ENCODE results near the gene PARD3B. TPM values are rescaled to one million over a fixed set of nuclear protein-coding genes. Genes with fewer than 3 reads are reported as not detected.

PARD3B gene
- total RNA-seq, 1 donor from 2014 or later = 18.4 TPM

- Mint-ChIP-seq H3K4me3 (no peak overlapping the region), H3K27ac (ENCODE audit: unreplicated experiment) (no peak overlapping the region), H3K27me3 (ENCODE audit: low read depth) (no peaks in the 10 kb centered on the region), H3K4me1 (peaks cover 2% of the 10 kb centered on the region), H3K9me3 (peaks cover 3% of the 10 kb centered on the region), H3K36me3 (ENCODE audit: low read depth) (no peaks in the 10 kb centered on the region)
- DNase-seq (ENCODE audit: low read depth, low spot score) = no peak
- no peak for TF ChIP-seq CTCF (conservative IDR thresholded peaks at IDR 0.05)
Observed at GRCh38 chr2:205091411-205091810, 546.1 kb downstream of the PARD3B start.

- Mint-ChIP-seq H3K4me1 (no peaks in the 10 kb centered on the region), H3K36me3 (ENCODE audit: low read depth) (no peaks in the 10 kb centered on the region), H3K27ac (ENCODE audit: unreplicated experiment) (no peak overlapping the region), H3K27me3 (ENCODE audit: low read depth) (no peaks in the 10 kb centered on the region), H3K9me3 (peaks cover 3% of the 10 kb centered on the region), H3K4me3 (no peak overlapping the region)
- TF ChIP-seq CTCF (conservative IDR thresholded peaks at IDR 0.05) = no peak
- DNase-seq (ENCODE audit: low read depth, low spot score) = no peak
Observed at GRCh38 chr2:205094031-205094430, 548.8 kb downstream of the PARD3B start.

- no peak for DNase-seq (ENCODE audit: low read depth, low spot score)
- Mint-ChIP-seq H3K9me3 (peaks cover 3% of the 10 kb centered on the region), H3K27ac (ENCODE audit: unreplicated experiment) (no peak overlapping the region), H3K27me3 (ENCODE audit: low read depth) (no peaks in the 10 kb centered on the region), H3K4me3 (no peak overlapping the region), H3K36me3 (ENCODE audit: low read depth) (peaks cover 2% of the 10 kb centered on the region), H3K4me1 (no peaks in the 10 kb centered on the region)
- TF ChIP-seq CTCF (conservative IDR thresholded peaks at IDR 0.05) = no peak
Observed at GRCh38 chr2:205103699-205104098, 558.4 kb downstream of the PARD3B start.

GRCh38 chr2:205107810-205108209, 562.5 kb downstream of the PARD3B start:
- DNase-seq (ENCODE audit: low read depth, low spot score) = no peak
- Mint-ChIP-seq H3K27me3 (ENCODE audit: low read depth) (no peaks in the 10 kb centered on the region), H3K4me3 (no peak overlapping the region), H3K36me3 (ENCODE audit: low read depth) (peaks cover 2% of the 10 kb centered on the region), H3K9me3 (no peaks in the 10 kb centered on the region), H3K27ac (ENCODE audit: unreplicated experiment) (peak overlapping the region; percentile 23), H3K4me1 (no peaks in the 10 kb centered on the region)
- no peak for TF ChIP-seq CTCF (conservative IDR thresholded peaks at IDR 0.05)

- Mint-ChIP-seq H3K4me3 (no peak overlapping the region), H3K9me3 (no peaks in the 10 kb centered on the region), H3K4me1 (no peaks in the 10 kb centered on the region), H3K27ac (ENCODE audit: unreplicated experiment) (no peak overlapping the region), H3K36me3 (ENCODE audit: low read depth) (peaks cover 7% of the 10 kb centered on the region), H3K27me3 (ENCODE audit: low read depth) (no peaks in the 10 kb centered on the region)
- DNase-seq (ENCODE audit: low read depth, low spot score) = no peak
- TF ChIP-seq CTCF (conservative IDR thresholded peaks at IDR 0.05) = no peak
Observed at GRCh38 chr2:205115511-205115910, 570.2 kb downstream of the PARD3B start.

GRCh38 chr2:205117125-205117524, 571.9 kb downstream of the PARD3B start:
- no peaks in the 10 kb centered on the region for H3K27me3 Mint-ChIP-seq (ENCODE audit: low read depth)
- TF ChIP-seq CTCF (conservative IDR thresholded peaks at IDR 0.05) = no peak
- no peak for DNase-seq (ENCODE audit: low read depth, low spot score)
- peaks cover 7% of the 10 kb centered on the region for H3K36me3 Mint-ChIP-seq (ENCODE audit: low read depth)
- no peak overlapping the region for H3K27ac Mint-ChIP-seq (ENCODE audit: unreplicated experiment)
- H3K4me3 Mint-ChIP-seq = no peak overlapping the region
- no peaks in the 10 kb centered on the region for H3K4me1 Mint-ChIP-seq
- no peaks in the 10 kb centered on the region for H3K9me3 Mint-ChIP-seq

All from neural crest cell (in vitro differentiated cells).